GM19455 (cell line): Measurements from ENCODE around the gene STAT1.

Experiments used
- ATAC-seq: cut with Tn5 transposase; IDR thresholded peaks from one replicate; pipeline ENCODE4 v1.9.1; 2021; ENCODE audit not compliant: unreplicated experiment

STAT1 gene

DNA sequence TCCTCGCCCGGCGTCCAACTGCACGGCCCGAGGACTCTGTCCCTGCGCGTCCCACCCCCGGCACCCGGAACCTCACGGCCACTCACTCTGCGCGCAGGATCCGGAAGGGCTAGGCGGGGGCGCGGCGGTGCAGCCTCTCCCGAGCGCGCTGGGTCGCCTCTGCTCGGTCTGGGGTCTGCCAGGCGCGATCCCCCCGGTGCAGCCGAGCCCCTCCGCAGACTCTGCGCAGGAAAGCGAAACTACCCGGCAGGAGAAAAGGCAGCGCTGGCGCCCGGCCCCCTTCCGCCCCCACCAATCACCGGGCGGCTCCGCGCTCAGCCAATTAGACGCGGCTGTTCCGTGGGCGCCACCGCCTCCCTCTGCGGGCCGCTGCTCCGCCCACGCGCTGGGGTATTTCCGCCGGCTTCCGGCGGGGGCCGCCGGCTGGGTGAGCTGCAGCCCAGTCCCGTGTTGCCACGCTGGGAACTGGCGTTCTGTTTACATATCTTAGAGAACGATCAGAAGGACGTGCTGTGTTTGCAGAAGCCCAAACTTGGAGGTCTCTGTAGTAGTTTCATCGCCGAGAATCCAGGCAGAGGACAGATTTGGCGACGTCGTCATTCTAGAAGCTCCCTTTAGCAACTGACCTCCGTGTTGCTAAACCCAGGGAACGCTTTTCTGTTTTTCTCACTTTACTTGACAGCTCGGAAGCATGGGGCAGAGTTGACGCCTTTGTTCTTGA, at the start of gene STAT1:
Gene STAT1, minus strand, starts transcription at position 240 of the 721 bp plus-strand sequence. CDS start 4,168 bp downstream, outside the sequence.
- ATAC-seq: peak; percentile 85

DNA sequence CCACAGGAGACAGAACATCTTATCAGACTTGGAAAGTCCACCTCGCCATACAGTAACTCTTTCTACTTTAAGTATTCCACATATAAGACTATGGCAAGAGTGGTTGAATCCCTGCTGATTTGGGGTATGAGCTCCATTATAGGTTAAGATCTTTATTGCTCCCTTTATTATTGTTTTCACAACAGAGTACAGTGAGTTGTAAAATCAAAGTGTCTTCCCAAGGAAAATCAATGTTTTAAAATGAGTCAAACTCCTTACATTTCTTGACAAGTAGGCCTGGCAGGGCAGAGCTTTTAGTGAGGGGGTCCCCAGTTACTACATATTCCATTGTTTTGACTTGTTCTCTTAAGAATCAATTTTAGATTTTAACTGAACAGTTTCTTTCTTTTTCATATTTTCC, 49.6 kb upstream of the STAT1 start:
- ATAC-seq: no peak

DNA sequence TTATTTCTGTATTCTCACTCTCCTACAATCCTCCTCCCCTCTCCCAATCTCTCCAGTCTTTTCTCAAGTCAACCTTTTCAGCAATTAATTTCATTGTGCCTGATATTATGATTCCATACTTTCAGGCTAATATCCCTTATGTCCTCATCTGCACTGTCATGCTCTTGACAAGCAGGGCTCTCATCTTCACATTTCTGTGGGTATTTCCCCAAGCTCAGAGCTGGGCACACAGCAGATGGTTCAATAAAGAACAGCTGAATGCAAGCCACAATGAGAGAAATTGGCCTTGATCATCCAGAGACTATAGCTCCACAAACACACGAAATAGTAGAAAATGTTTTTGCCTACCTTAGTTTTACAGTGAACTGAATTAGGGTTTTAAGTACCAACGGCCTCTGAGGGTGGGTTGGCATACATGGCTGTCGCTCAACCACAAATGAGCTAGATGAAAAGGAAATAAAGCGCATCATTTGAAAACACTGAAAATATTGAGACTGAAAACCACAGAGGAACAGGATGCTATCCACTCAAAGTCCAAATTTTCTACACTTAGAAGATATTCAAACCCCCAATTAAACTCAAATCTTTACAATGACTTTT, 47.5 kb upstream of the STAT1 start:
- ATAC-seq: no peak

DNA sequence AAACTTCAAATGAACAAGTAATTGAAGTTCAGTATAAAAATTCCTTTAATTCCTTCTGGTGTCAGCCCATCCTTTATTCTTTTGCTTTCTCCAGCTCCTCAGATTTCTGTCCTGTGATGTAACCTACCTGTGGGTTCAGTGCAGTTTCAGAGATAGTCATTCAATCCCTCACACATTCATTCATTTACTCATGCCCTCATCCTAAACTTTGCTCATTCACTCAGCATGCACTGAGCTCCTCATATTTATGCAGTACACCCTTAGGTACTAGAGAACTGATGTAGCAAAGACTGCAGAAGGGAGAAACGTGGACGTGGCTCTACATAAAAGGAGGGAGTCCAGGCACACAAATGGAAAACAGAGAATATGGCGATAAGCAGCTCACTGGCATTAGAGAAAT, 45.3 kb upstream of the STAT1 start:
- no peak for ATAC-seq

DNA sequence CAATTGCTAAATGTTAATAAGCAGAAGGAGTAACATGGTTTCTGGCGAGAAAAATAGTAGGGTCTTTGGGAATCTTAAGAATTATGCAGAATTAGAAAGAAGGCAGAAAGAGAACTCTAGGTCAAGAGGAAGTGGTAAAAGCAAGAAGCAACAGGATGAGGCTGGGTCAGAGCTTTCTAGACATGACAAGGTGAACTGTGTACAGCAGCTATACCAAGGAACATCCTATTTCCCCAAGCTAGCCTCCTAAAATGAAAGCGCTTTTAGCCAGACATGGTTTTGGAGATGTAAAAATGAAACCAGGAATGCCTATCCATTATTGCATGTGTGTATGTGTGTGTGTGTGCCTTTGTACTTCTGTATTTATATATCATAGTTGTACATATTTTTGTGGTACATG, 42.3 kb upstream of the STAT1 start:
- ATAC-seq: no peak

DNA sequence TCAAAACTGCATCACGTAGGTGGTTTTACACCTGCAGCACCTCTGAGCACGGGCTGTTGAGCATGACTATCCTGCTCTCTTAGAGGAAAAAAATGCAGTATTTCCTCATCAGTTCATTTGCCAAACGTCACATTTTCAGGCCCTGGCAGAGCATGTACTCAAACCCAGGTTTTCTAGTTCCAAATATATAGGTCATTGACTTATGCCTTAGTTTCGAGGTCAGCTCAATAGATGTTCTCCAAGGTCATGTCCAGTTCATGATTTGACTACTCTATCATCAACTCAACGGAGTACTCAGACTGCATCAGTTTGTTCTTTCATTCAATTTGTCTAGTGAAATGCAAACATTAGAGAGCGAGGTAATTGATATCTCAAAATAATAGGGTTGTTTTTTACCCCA, 39.3 kb upstream of the STAT1 start:
- ATAC-seq: no peak

DNA sequence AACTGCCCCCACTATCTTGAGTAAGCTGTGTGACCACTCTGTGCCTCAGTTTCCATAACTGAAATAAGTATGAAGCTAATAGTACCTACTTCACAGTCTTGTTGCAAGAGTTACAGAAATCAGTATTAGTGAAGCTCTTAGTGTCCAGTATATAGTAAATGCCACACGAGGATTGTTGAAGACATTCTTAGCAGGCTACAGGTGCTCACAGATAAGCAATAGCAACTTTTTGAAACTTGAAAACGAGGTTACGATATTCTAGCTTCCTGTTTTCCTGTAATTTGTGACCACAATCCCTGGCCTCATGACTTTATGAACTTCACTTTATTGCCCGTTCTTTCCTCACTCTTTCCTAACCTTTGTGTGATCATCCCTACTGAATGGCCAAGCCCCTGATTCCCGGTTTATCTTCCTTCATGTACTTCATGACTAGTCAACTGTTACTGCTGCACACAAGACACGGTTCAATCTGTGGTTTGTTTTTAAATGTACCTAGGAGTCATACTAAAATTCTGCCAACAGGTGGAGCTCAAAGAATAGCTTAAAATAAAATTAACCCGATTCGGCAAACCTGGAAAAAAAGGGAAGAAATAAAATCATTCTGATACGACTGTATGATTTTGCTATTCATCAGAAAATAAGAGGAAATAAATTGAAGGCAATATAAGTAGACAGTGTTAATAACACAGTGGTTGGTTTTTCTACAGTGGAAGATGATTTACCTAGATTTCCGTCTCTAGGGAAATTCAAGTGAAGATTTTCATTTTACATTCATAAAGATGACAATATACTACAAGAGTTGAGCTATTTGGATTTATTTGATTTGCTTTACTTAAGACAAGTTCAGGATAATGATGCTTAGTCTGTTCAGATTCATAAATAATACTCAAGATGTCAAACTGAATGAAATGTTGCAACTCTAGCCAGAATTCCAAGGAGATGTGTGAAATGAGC, 38.1 kb upstream of the STAT1 start:
- ATAC-seq: peak; percentile 63

DNA sequence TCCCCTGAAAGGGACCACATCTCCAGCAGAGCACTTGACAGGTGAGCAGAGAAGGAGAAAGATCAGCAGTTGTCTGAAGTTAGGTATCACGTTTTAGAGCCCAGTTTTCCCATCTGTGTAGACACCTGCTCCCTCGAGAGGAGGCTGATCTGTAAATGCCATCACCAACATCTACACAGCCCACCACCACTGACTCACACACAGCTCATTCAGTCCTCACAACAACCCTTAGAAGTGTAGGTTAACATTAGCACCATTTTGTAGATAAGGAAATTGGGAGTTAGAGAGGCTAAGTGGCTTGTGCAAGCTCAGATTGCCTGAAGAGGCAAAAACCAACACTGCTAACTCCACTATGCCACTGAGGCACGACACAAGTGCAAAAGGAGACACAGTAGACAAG, 37.2 kb upstream of the STAT1 start:
- no peak for ATAC-seq

DNA sequence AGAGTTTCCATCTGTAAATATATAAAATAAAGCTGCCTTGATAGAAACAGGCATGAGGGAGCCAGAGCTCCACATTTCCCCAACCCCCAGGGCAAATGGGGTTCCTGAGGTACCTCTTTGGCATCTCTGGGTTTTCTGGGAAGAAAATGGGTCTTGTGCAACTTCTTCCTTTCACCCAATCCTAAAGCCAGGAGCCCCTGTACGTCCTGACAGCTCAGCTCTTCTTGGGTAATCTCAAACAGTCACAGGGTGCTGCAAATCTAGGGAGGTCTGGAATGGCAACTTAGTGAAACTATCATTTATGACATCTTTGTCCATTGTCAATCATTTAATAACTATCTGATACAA, 36.6 kb upstream of the STAT1 start:
- no peak for ATAC-seq

DNA sequence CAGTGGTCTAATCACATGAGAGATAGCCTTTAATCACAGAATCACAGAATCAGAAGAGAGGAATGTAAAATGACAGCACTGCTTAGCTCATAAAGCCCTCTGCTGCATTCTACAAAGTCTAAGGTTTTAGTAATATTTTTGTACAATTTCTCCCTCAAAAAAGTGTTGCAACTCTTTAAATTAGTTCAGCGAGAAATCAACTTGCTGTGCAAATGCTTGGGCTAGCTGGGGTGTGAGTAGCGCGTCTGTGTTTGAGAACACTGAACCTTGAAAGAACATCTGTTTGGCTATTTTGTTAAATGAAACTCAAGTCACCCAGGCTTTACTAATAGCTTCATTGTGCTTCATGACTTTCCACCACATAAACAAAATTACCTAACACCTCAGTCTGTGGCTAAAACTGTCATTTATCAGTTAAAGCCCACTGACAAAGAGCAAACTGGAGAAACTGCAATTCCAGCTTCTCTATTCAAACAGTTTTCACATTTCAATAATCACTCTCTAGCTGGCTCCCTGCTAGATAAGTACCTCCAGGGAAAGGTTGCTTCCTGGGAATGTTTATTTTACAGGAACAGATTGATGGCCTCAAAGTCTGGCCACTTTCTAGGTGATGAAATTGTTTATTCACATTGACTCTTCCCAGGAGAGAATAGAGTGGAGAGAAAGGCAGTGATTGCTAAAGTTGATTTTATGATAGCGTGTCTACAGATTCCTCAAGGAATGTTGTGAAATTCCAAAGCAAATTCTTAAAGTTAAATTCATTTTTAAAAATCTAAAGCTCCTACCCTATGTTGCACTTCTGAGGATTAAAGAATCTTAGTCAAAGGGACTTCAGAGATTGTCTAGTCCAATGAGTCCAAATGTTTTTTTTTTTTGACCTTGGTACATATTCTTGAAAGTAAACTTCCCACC, 36.0 kb upstream of the STAT1 start:
- ATAC-seq: no peak

DNA sequence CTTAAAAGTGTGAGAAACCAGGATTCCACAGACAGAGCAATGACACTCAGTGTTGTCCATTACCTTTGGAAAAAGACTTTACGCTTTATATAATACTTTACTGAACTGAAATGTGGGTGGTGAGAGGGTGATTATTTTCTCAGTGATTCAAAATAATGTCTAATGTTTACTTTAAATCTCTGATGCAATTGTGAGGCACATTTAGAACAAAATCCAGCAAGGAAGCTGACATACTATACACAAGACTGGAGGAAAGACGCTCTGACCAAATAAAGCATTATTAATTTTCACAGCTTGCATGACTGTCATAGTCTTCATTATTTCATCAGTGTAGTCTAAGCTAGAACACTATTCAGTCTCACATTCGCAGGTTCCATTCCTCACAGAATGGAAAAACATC, 34.1 kb upstream of the STAT1 start:
- no peak for ATAC-seq

DNA sequence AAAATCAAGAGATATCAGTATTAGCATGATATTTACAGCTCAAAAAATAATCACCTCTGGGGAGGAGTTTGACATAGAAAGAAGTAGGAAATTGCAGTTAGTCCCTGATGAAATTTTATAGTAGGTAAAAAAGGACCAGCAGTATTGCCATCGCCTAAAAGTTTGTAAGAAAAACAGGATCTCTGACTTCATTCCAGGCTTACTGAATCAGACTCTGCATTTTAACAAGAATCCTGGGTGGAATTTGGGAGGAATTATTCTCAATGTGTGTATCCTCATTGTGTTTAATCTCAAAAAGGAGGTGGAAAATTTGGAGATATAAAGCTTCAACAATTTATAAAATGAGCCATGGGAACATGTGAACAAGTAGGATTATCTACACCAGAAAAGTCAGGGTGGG, 31.2 kb upstream of the STAT1 start:
- no peak for ATAC-seq

DNA sequence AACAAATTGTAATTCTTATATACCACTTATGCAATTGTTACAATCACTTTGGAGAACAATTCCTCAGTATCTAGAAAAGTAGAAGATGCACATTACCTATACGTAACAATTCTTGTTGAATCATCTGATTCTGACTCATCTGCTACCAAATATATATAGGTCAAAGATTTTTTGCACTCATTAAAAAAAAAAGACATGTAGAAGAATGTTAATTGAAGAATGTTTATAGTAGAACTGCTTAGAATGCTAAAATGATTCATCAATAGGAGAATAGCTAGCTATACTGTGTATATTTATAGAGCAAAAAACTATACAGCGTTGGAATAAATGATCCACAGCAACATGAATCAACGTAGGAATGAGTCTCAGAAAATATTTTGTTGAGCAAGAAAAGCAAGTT, 29.5 kb upstream of the STAT1 start:
- no peak for ATAC-seq

DNA sequence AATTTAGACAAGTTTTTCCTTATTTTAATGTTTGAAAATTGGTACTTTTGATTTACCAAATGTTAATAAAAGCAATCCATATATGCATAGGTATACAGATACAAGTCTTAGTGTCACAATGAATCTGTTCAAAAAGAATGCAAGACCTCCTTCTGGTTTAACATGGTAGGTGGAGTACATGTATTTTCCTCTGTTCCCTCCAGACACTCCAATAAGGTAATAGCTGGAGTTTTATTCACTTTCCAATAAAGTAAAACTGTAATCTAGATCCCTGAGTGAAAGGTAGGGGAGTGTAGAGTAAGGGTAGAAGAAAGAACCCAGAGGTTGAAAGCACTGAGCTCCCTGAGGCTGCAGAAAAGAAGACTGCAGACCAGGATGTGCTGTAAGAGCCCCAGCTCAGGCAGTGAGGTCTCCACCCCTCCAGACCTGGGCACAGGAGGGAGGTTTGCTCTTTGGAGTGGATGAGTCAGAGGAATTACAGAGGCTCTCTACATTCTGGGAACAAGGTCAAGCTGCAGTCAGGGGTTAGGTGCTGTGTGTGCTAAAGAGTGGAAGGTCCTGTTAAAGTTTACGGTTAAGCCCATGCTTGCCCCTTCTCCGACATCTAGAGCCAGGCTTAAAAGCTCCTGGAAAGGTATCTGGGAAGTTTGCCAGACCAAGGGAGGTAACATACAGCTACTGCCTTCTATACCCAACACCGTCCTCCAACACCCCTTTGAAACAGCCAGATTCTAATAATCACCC, 27.6 kb upstream of the STAT1 start:
- ATAC-seq: no peak

DNA sequence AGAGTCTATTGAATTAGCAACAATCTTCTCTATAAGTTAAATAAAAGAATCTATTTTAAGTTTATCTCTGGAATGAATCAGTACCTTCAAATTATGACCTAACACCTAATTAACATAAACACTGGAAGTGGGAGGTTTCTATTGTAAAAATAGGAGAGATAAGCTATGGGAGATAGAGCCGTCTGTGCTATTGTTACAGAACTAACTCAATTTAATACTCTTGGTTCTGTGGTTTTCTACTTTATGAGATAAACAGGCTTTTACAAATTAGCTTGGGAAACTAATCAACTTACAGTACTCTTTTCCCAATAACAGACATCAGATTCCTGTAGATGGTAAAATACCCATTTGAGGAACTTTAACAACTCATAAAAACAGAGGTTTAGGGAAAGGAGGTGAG, 25.6 kb upstream of the STAT1 start:
- no peak for ATAC-seq

DNA sequence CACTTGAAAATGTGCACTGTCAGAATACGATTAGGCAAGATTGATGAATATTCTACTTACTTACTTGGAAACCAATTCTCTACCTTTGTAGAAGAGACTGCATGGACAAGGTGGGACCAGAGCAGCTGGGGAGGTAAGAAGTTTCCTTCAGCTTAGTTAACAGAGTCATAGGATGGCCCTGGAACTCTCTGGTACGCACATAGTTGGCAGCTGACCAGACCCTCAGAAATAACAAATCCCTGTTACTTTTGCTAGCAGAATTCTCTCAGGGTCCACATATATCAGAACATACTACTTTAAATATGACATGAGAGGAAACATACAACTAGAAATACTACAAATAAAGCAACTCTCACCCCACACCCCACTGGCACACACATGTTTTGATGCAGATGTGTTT, 24.8 kb upstream of the STAT1 start:
- no peak for ATAC-seq

DNA sequence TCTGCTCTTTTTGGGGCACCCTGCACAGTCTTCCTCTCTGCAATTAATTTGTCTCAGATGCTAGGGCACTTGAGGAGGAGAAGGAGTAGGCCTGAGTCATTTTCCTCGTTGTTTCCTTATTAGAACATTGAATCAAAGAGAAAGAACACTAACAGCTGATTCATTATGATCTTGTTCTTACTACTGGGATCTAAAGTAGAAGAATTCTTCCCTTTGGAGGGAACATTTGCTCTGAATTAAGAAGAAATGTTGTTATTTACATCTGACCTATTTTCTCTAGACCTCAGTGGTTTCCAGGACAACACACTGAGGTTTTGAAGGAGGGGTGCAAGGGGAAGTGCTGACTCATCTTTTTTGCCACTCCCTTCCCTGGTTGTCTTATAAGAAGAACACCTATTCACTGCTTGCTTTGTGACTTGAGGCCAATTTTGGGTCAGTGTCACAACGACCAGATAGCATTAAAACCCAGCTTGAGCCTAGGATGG, 24.3 kb upstream of the STAT1 start:
- ATAC-seq: no peak

DNA sequence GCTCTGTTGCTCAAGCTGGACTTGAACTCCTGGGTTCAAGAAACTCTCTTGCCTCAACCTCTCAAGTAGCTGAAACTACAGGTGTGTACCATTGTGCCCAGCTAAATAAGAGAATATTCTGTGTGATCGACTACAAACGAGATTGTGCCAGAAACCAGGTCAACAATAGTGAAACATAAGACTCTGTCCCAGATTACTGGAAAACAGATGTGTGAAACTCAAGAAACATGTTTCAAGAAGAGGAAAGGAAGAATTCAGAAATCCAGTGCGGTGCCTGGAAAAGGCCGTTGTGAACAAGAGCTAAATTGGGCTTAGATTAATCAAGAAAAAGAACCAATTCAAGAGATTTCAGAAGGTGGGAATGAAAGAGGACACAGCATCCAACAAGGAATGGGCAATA, 23.4 kb upstream of the STAT1 start:
- no peak for ATAC-seq

DNA sequence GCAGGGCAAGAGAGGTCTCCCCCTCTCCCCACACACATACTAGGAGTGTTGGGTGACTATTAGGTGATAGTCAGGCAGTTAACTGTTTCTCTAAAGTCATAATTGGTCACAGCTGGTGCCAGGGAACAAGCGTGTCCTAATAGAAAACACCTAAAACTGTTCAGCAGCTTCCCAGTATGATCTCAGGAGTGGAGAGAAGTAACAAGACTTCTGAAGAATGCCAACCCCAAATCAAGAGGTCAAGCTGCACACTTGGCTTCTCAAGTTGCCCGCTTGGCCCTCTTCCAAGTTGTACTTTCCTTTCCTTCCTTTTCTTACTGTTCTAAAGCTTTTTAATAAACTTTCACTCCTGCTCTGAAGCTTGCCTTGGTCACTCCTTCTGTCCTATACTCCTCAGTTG, 22.4 kb upstream of the STAT1 start:
- ATAC-seq: no peak
